Muscle of arm (tissue), 12 donors: ENCODE results near the gene NTSR2. TPM values are rescaled to one million over a fixed set of nuclear protein-coding genes. Genes with fewer than 3 reads are reported as not detected.

Source experiments
- DNase-seq: peaks from one replicate; pipeline ENCODE4 v3.0.0-alpha.2; 2013
- polyA plus RNA-seq, 12 donors: library from polyadenylated mRNA; unstranded; fragments of 120-200 nt; gene quantifications; one replicate each; pipeline ENCODE4 v1.2.1, GENCODE V29; 2013; ENCODE audit not compliant: insufficient read length in 12 of 12

The NTSR2 gene
- polyA plus RNA-seq, 12 donors: not detected

DNA sequence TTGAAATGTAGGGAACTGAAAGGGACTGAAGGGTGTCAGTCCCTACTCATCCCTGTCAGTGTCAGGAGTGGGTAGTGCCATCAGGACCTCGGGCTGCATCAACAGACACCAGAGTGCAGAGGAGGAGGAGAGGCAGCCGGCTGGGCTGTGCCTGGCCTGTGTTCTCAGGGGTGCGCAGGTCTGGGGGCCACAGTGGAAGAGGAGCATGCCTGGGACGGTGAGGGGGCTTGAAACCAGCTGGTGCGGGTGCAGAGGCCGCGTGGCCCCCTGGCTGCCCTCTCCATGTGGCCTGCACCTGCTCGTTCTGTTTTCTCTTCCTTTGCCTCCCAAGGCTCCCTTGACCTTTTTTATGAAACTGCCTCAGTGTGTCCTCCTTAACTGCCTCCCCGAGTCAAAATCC, 41.3 kb downstream of the NTSR2 start:
- DNase-seq: no peak

DNA sequence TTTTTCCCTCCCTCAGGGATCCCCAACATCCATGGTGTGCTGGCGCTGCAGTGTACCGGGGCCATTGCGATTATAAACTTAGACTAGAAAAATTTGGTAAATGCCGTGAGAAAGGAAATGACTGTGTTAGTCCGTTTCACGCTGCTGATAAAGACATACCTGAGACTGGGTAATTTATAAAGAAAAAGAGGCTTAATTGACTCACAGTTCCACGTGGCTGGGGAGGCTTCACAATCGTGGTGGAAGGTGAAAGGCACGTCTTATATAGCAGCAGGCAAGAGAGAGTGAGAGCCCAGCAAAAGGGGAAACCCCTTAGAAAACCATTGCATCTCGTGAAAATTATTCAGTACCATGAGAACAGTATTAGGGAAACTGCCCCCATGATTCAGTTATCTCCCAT, 44.3 kb downstream of the NTSR2 start:
- DNase-seq: no peak

GRCh38 chr2:11624893-11625292, 45.1 kb downstream of the NTSR2 start:
- no peak for DNase-seq

GRCh38 chr2:11622611-11623010, 47.4 kb downstream of the NTSR2 start:
- no peak for DNase-seq

GRCh38 chr2:11621410-11621809, 48.6 kb downstream of the NTSR2 start:
- no peak for DNase-seq

DNA sequence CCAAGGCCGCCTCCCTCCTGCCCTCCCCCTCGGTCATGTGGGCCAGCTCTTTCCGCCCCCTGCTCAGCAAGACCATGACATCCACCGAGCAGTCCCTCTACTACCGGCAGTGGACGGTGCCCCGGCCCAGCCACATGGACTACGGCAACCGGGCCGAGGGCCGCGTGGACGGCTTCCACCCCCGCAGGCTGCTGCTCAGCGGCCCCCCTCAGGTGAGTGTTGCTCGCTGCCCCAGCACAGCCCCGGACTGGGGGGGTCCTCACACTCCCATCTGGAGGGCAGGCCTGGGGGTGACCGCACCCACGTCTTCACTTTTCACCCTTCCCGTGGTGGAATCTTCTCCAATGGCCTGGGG, 51.3 kb downstream of the NTSR2 start:
- DNase-seq: no peak

DNA sequence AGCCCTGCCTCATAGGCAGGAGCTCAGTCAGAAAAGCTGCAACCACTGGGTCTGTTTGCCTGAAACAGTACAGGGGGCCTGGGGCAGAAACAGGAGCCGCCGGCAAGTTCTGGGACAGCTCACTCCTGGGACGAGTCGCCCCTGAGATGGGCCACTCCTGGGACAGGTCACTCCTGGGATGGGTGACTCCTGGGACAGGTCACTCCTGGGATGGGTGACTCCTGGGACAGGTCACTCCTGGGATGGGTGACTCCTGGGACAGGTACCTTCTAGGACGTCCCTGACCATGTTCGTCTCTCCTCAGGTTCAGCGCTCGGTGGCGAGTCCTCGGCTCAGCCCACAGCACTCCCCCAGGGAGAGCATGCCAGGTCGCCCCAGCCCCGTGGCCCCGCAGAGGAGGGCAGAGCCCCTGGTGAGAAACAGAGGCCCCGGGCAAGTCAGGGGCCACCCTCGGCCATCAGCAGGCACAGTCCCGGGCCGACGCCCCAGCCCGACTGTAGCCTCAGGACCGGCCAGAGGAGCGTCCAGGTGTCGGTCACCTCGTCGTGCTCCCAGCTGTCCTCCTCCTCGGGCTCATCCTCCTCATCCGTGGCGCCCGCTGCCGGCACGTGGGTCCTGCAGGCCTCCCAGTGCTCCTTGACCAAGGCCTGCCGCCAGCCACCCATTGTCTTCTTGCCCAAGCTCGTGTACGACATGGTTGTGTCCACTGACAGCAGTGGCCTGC, 51.8 kb downstream of the NTSR2 start:
- no peak for DNase-seq

- DNase-seq: no peak
Measured at GRCh38 chr2:11617527-11617926, 52.5 kb downstream of the NTSR2 start.

DNA sequence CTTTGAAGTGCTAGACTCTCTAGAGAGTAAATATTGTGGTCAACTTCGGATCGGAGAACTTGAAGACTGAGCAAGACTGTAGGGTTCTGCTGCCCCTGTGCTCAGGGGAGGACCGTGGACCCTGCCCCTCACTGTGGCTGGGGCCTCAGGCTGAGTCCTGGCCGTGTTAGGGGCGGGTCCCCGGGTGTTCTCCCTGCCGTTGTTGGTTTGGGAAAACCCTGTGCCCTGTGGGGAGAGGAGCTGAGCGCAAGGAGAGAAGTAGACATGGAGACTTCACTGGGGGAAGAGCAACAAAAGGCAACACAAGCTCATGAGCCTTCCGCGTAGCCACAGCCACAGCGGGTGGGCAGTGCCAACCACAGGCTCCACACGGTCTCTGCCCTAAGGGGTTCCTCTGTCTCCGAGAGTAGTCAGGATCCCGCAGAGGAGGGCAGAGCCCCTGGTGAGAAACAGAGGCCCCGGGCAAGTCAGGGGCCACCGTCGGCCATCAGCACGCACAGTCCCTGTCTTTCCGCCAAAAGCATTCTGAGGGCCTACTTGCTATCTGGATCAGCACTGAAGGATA, 53.1 kb downstream of the NTSR2 start:
- DNase-seq: no peak

DNA sequence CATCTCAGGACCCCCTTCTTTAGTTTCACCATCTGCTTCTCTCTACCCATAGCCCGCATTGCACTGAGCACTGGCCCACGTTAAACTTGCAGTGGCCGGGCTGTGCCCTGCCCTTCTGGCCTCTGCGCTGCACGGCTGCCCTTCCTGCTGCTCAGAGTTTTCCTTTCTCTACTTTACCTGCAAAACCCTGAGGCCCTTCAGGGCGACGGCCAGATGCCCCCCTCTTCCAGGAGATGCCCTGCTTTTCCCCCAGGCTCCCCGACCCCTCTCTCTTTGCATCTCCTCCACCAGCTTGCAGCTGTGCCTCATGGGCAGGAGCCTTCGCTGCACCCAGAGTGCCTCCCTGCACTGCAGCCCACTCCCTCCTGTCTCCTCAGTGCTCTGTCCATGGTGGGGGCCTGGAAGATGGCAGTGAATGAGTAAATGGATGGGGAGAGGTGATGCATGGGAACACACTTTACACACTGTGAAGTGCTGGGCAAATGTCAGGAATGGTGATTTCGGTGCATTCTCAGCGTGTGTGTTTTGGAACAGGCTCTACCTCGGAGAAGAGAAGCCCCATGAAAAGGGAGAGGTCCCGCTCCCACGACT, 53.8 kb downstream of the NTSR2 start:
- no peak for DNase-seq

- DNase-seq: no peak
Measured at GRCh38 chr2:11615209-11615608, 54.8 kb downstream of the NTSR2 start.

- no peak for DNase-seq
Measured at GRCh38 chr2:11613297-11613696, 56.7 kb downstream of the NTSR2 start.

DNA sequence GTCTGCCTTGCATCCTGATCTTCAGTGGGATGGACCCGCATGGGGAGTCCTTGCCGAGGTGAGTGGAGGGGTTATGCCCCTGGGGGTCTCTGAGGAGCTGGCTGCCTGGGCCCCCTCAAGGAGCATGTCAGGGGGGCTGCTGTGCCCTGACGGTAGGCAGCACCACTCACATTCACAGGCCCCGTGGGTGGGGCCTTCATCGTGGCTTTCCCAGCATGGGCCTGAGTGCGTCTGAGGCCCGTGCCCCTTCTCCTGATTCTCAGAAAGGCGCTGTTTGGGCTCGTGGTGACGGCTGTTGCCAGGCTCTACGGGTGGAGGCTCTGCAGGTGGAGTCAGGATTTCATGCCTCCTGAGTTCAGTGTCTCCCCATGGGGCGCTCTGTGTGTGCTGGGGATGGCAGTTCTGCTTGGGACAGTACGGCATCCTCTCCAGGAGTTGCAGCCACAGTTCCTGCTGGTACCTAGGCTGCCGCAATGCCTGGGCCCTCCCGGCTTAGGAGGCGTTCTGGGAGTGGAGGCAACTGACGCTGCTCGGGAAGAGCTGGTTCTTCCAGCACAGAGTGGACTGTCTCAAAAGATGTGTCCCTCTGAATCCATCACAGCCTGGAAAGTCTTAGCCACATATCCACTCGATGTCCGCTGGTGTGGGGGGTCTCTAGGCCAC, 57.3 kb downstream of the NTSR2 start:
- no peak for DNase-seq

GRCh38 chr2:11611251-11611650, 58.7 kb downstream of the NTSR2 start:
- no peak for DNase-seq

GRCh38 chr2:11610624-11611242, 59.3 kb downstream of the NTSR2 start:
- DNase-seq: no peak

Other genes starting within 250 kb of the NTSR2 start
- 10 to 100 TPM in 11 of 12 donors, not detected in 1; 11.2 to 24.1 (median 19.5) TPM for gene E2F6, start 204.0 kb downstream of the NTSR2 start, polyA plus RNA-seq
- 10 to 100 TPM in 8 of 12 donors, 1 to 10 TPM in 3, not detected in 1; 9.0 to 18.8 (median 11.4) TPM for gene GREB1, start 136.2 kb downstream of the NTSR2 start, polyA plus RNA-seq
- gene LPIN1, start 76.4 kb upstream of the NTSR2 start, polyA plus RNA-seq: 100 to 1,000 TPM in 1 of 12 donors, 10 to 100 TPM in 11; 13.8 to 207 (median 21.0) TPM